Measurements from ENCODE around the gene LMTK3. TPM values are rescaled to one million over a fixed set of nuclear protein-coding genes. Genes with fewer than 3 reads are reported as not detected.
A peak's percentile ranks its signal among the peaks of the same experiment; 100 is the strongest.

LMTK3 gene
- total and polyA plus RNA-seq, 2 experiments from 2014 or later, result 1.6 to 11.8 TPM

DNA sequence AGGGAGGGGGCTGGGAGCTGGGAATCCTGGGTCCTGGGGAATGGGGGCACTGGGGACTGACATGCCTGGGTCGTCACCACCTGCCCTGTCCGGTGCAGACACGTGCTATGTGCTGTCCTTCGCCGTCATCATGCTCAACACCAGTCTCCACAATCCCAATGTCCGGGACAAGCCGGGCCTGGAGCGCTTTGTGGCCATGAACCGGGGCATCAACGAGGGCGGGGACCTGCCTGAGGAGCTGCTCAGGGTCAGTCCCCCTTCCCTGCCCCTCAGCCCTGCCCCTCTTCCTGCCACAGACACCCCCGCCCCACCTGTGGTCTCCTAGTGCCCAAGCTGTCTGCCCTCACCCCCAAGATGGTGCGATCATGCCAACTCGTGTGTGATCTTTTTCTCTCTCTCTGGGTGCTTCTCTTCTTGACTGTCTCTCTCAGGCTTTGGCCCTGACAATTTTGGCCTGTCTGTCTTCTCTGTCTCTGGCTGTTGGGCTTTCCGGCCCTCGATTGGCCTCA is 37.5 kb downstream of the LMTK3 start (continued):
- TF ChIP-seq CREB1 (CRISPR knock-in tag; IDR thresholded peaks at IDR 0.05; ENCODE audit: low read depth), result no peak
- no peak for TF ChIP-seq NANOG (IDR thresholded peaks at IDR 0.05; ENCODE audit: borderline replicate concordance)
- TF ChIP-seq, protein P1, sequence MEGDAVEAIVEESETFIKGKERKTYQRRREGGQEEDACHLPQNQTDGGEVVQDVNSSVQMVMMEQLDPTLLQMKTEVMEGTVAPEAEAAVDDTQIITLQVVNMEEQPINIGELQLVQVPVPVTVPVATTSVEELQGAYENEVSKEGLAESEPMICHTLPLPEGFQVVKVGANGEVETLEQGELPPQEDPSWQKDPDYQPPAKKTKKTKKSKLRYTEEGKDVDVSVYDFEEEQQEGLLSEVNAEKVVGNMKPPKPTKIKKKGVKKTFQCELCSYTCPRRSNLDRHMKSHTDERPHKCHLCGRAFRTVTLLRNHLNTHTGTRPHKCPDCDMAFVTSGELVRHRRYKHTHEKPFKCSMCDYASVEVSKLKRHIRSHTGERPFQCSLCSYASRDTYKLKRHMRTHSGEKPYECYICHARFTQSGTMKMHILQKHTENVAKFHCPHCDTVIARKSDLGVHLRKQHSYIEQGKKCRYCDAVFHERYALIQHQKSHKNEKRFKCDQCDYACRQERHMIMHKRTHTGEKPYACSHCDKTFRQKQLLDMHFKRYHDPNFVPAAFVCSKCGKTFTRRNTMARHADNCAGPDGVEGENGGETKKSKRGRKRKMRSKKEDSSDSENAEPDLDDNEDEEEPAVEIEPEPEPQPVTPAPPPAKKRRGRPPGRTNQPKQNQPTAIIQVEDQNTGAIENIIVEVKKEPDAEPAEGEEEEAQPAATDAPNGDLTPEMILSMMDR (conservative IDR thresholded peaks at IDR 0.05; ENCODE audit: low read depth in 2 of 2), result no peak
- no peak for TF ChIP-seq ZNF114 (CRISPR knock-in tag; IDR thresholded peaks at IDR 0.05)
- TF ChIP-seq, protein P2, sequence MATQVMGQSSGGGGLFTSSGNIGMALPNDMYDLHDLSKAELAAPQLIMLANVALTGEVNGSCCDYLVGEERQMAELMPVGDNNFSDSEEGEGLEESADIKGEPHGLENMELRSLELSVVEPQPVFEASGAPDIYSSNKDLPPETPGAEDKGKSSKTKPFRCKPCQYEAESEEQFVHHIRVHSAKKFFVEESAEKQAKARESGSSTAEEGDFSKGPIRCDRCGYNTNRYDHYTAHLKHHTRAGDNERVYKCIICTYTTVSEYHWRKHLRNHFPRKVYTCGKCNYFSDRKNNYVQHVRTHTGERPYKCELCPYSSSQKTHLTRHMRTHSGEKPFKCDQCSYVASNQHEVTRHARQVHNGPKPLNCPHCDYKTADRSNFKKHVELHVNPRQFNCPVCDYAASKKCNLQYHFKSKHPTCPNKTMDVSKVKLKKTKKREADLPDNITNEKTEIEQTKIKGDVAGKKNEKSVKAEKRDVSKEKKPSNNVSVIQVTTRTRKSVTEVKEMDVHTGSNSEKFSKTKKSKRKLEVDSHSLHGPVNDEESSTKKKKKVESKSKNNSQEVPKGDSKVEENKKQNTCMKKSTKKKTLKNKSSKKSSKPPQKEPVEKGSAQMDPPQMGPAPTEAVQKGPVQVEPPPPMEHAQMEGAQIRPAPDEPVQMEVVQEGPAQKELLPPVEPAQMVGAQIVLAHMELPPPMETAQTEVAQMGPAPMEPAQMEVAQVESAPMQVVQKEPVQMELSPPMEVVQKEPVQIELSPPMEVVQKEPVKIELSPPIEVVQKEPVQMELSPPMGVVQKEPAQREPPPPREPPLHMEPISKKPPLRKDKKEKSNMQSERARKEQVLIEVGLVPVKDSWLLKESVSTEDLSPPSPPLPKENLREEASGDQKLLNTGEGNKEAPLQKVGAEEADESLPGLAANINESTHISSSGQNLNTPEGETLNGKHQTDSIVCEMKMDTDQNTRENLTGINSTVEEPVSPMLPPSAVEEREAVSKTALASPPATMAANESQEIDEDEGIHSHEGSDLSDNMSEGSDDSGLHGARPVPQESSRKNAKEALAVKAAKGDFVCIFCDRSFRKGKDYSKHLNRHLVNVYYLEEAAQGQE (IDR thresholded peaks at IDR 0.05; ENCODE audit: unreplicated experiment), result no peak

- Histone ChIP-seq H2AFZ (no peak overlapping the region), H3K27me3 (ENCODE audit: insufficient read depth) (no peaks in the 10 kb centered on the region), H3K4me1 (ENCODE audit: insufficient read depth) (peaks cover 6% of the 10 kb centered on the region; the same call in 1 of the 2 replicates), H4K20me1 (replicated peaks; ENCODE audit: insufficient read depth) (peaks cover 17% of the 10 kb centered on the region), H3K27ac (ENCODE audit: low read depth) (peak overlapping the region; percentile 50; the same call in 1 of the 2 replicates), H3K79me2 (replicated peaks; ENCODE audit: insufficient read depth) (peaks cover 13% of the 10 kb centered on the region), H3K9me2 (ENCODE audit: insufficient read depth) (no peaks in the 10 kb centered on the region), H3K4me3 (no peak overlapping the region), H3K4me2 (no peak overlapping the region), H3F3A (replicated peaks; ENCODE audit: low read depth) (peaks cover 22% of the 10 kb centered on the region; the same call in 1 of the 2 replicates), H3K36me3 (ENCODE audit: insufficient read depth) (peaks cover 48% of the 10 kb centered on the region)
- Mint-ChIP-seq H3K27me3 (ENCODE audit: insufficient read depth, low read depth, poor library complexity) (peaks cover 21% of the 10 kb centered on the region), H3K27ac (no peak overlapping the region), H3K9me3 (no peaks in the 10 kb centered on the region), H3K4me3 (no peak overlapping the region), H3K36me3 (ENCODE audit: low read depth) (peaks cover 74% of the 10 kb centered on the region), H3K4me1 (peaks cover 12% of the 10 kb centered on the region)
- DNase-seq (ENCODE audit: low spot score), result no peak
- ATAC-seq, result no peak
- TF ChIP-seq, protein P2 (IDR thresholded peaks at IDR 0.05; ENCODE audit: unreplicated experiment), result no peak
- TF ChIP-seq NANOG (IDR thresholded peaks at IDR 0.05; ENCODE audit: borderline replicate concordance), result no peak
- TF ChIP-seq CREB1 (CRISPR knock-in tag; IDR thresholded peaks at IDR 0.05; ENCODE audit: low read depth), result no peak
- no peak for TF ChIP-seq POLR2AphosphoS5 (IDR thresholded peaks at IDR 0.05; ENCODE audit: low read depth)
- TF ChIP-seq, protein P1 (conservative IDR thresholded peaks at IDR 0.05; ENCODE audit: low read depth in 2 of 2), result no peak
- TF ChIP-seq ZNF331 (CRISPR knock-in tag; IDR thresholded peaks at IDR 0.05; ENCODE audit: low read depth), result no peak
Observed at GRCh38 chr19:48473161-48473966, 38.3 kb downstream of the LMTK3 start.

Data from GM23338 (cell line).